B cell (primary cell): ENCODE measurements around the gene PHLDA3. TPM values are rescaled to one million over a fixed set of nuclear protein-coding genes. Genes with fewer than 3 reads are reported as not detected.
"Not testable (repeated sequence)": the region's sequence is repeated elsewhere in the genome, so short reads cannot be mapped to it uniquely, and the experiment has no call there.

ENCODE experiments used
- ATAC-seq: fragments of 200-7000 bp; cut with Tn5 transposase; one replicate; pipeline ENCODE4 v1.10.0; 2021; ENCODE audit warnings: low read depth, mild to moderate bottlenecking, moderate number of reproducible peaks, moderate library complexity
- CTCF ChIA-PET: fragments of 350-600 bp; sonication (Branson Sonifier 250); formaldehyde crosslinking; loops from one replicate; lab custom pipeline; 2021; ENCODE audit warnings: antibody characterized with exemption, inconsistent platforms; lab: Charles Lee
- POLR2A ChIA-PET: fragments of 350-600 bp; sonication (Branson Sonifier 250); formaldehyde crosslinking; loops from one replicate; lab custom pipeline; 2021; ENCODE audit warnings: antibody characterized with exemption; lab: Charles Lee
- DNase-seq: peaks from one replicate; pipeline ENCODE4 v3.0.0; 2013
- H2AFZ ChIP-seq: 2 replicates; pipeline ENCODE4 v1.6.1; 2012; ENCODE audit warnings: mild to moderate bottlenecking, low read depth, low read length; ENCODE audit not compliant: insufficient read depth, poor library complexity, severe bottlenecking
- H3K27ac ChIP-seq, 2 donors: 1 replicate in 1 of 2; 2 replicates in 1 of 2; pipeline ENCODE4 v1.5.1; 2012 to 2013; ENCODE audit warnings: low read length in 2 of 2, mild to moderate bottlenecking in 2 of 2, moderate library complexity in 1 of 2
- H3K27me3 ChIP-seq, 4 experiments: fragments of 200-600 bp in 1 of 4; sonication (generic) in 1 of 4; replicated peaks in 1 of 4; 1 replicate in 2 of 4; 2 replicates in 2 of 4; pipeline versions ENCODE4 v1.6.1 to v1.7.0; 2013 to 2016; ENCODE audit warnings: low read length in 3 of 4, mild to moderate bottlenecking in 2 of 4, mixed read lengths in 1 of 4, moderate library complexity in 1 of 4; ENCODE audit not compliant: insufficient read depth in 4 of 4, control insufficient read depth in 3 of 4; ENCODE audit errors: control extremely low read depth in 1 of 4
- H3K36me3 ChIP-seq, 2 experiments: replicated peaks in 1 of 2; 1 replicate in 1 of 2; 2 replicates in 1 of 2; pipeline versions ENCODE4 v1.6.1 to v1.7.1; 2013; ENCODE audit warnings: low read length in 1 of 2; ENCODE audit not compliant: insufficient read depth in 2 of 2, control insufficient read depth in 1 of 2; ENCODE audit errors: control extremely low read depth in 1 of 2, extremely low read depth in 1 of 2
- H3K4me1 ChIP-seq, 2 donors: fragments of 200-600 bp in 1 of 2; sonication (generic) in 1 of 2; 1 replicate in 1 of 2; 2 replicates in 1 of 2; pipeline versions ENCODE4 v1.5.1 to v1.6.1; 2013 to 2017; ENCODE audit warnings: low read length in 2 of 2; ENCODE audit not compliant: control insufficient read depth in 2 of 2, insufficient read depth in 2 of 2
- H3K4me2 ChIP-seq: replicated peaks from 2 replicates; pipeline ENCODE3; 2012; ENCODE audit warnings: mild to moderate bottlenecking, low read depth, low read length; ENCODE audit not compliant: poor library complexity, severe bottlenecking
- H3K4me3 ChIP-seq, 5 experiments: fragments of 200-600 bp in 1 of 5; sonication (generic) in 1 of 5; 1 replicate in 3 of 5; 2 replicates in 2 of 5; pipeline versions ENCODE4 v1.5.1 to v1.7.0; 2011 to 2016; ENCODE audit warnings: low read length in 4 of 5, mild to moderate bottlenecking in 4 of 5, low read depth in 2 of 5, control low read depth in 1 of 5, moderate library complexity in 1 of 5; ENCODE audit not compliant: insufficient read depth in 1 of 5; ENCODE audit errors: control extremely low read depth in 1 of 5, extremely low read depth in 1 of 5
- H3K79me2 ChIP-seq: fragments of 200-600 bp; sonication (generic); one replicate; pipeline ENCODE4 v1.6.0; 2016; ENCODE audit warnings: low read length; ENCODE audit not compliant: control insufficient read depth, insufficient read depth
- H3K9ac ChIP-seq: fragments of 200-600 bp; sonication (generic); 2 replicates; pipeline ENCODE4 v1.6.1; 2017; ENCODE audit warnings: mild to moderate bottlenecking, low read length, moderate library complexity
- H3K9me3 ChIP-seq, 3 donors: one replicate each; pipeline versions ENCODE4 v1.6.1 to v1.7.1; 2013; ENCODE audit warnings: low read length in 2 of 3; ENCODE audit not compliant: control insufficient read depth in 2 of 3, insufficient read depth in 1 of 3; ENCODE audit errors: control extremely low read depth in 1 of 3
- H4K20me1 ChIP-seq: 2 replicates; pipeline ENCODE4 v1.6.0; 2012; ENCODE audit warnings: mild to moderate bottlenecking, low read length; ENCODE audit not compliant: insufficient read depth, control insufficient read depth, poor library complexity, severe bottlenecking
- H3K27ac Mint-ChIP-seq: one replicate; pipeline ENCODE4 v1.8.0; 2021; ENCODE audit warnings: mixed read lengths
- H3K27me3 Mint-ChIP-seq: one replicate; pipeline ENCODE4 v1.8.0; 2021; ENCODE audit warnings: mixed read lengths
- H3K4me1 Mint-ChIP-seq: one replicate; pipeline ENCODE4 v1.8.0; 2021; ENCODE audit warnings: mixed read lengths
- H3K4me3 Mint-ChIP-seq: one replicate; pipeline ENCODE4 v1.8.0; 2021; ENCODE audit warnings: mixed read lengths
- H3K9me3 Mint-ChIP-seq: one replicate; pipeline ENCODE4 v1.8.0; 2022; ENCODE audit warnings: mixed read lengths; ENCODE audit not compliant: insufficient read depth
- EZH2 ChIP-seq: IDR thresholded peaks from 2 replicates; pipeline ENCODE4 v1.6.1; 2012; ENCODE audit warnings: borderline replicate concordance, low read depth, mild to moderate bottlenecking, moderate library complexity, low read length; ENCODE audit not compliant: insufficient read depth, poor library complexity, severe bottlenecking
- WGBS: methylation state at CpG from one replicate; pipeline ENCODE4 v1.1.5; 2013; ENCODE audit warnings: missing lambda C conversion rate; ENCODE audit not compliant: insufficient coverage; 5-methylcytosine and 5-hydroxymethylcytosine counted together
- intact Hi-C: fragments of 100-400 bp; cut with micrococcal nuclease; formaldehyde crosslinking; loops from one replicate; pipeline ENCODE4 v1.10.0; 2022
- polyA plus RNA-seq: library from polyadenylated mRNA; depleted of rRNA; stranded (reverse); fragments of >200 nt; gene quantifications from 2 replicates; pipeline ENCODE4 v1.2.3, GENCODE V29; 2012
- total RNA-seq, 2 donors: library from RNA; stranded (reverse); fragments of 120-200 nt in 1 of 2; gene quantifications; 1 replicate in 1 of 2; 2 replicates in 1 of 2; pipeline versions ENCODE4 v1.2.3 to v1.2.4, GENCODE V29; 2013 to 2022
- TF ChIP-seq, protein P1 (sequence below): fragments of 200-600 bp; IDR thresholded peaks from one replicate; pipeline ENCODE4 v1.8.0; 2022; ENCODE audit warnings: antibody characterized with exemption, mild to moderate bottlenecking

PHLDA3 gene
- total and polyA plus RNA-seq, 2 donors (not counting 1 experiment from before 2014, with no cell fraction given): 0.20 to 0.30 TPM

DNA sequence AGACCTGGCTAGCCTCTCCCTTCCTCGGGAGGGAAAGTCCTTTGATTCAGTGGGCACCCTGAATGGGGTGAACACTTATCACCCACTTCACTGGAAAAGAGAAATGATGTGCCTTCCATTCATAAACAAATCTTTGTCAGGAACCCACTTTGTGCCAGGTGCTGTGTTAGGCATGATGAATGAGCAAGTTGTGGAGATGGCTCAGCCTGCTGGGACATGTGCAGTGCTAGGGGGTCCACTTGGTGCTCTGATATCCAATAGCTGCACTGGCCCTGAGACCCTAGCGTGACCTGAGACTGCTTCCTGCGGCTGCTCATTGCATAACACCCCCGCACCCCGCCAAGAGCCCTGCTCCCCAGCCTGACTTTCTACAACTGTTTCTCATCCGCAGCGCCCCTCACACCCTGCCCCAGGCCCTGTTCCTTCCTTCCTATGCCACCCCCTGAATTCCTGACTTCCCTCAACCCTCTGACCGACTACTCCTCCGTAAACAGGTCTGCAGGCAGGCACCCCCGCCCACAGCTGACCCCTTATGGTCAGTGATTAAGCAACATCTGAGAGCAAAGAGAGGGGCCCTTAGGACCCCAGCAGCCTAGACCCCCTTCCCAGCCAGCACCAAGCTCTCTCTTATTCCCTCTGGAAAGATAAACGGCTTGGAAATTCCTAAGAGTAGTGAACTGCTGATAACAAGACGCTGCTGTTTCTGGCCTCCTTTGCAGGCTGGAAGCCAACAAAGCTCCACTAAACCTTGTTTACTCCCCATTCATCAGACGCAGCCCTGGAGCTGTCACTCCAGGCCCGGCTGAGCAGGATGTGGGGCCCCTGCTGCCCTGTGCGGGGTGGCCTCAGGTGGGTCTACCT is 25.0 kb upstream of the PHLDA3 start:
- no peak overlapping the region for H3K27ac Mint-ChIP-seq
- H3K4me1 ChIP-seq: no peaks in the 10 kb centered on the region
- H3K4me3 ChIP-seq: no peak overlapping the region
- H3K4me2 ChIP-seq: no peak overlapping the region
- ATAC-seq (no peak), DNase-seq (no peak)
- no peaks in the 10 kb centered on the region for H4K20me1 ChIP-seq
- H3K9me3 ChIP-seq: peaks cover 0 to 17% (median 0%) of the 10 kb centered on the region in 3 donors
- no peak overlapping the region for H3K4me3 Mint-ChIP-seq
- peaks cover 4% of the 10 kb centered on the region for H3K79me2 ChIP-seq
- peaks cover 0 to 21% of the 10 kb centered on the region in 2 experiments for H3K36me3 ChIP-seq
- 76% methylated on average over 12 of the region's 15 CpGs for WGBS
- no peaks in the 10 kb centered on the region for H3K27me3 Mint-ChIP-seq
- H3K27me3 ChIP-seq: no peaks in the 10 kb centered on the region
- peaks cover 8% of the 10 kb centered on the region for H3K4me1 Mint-ChIP-seq
- ChIA-PET POLR2A (no interaction called here), CTCF (interaction anchor here (4.7 to 6.1 kb wide), 2 partner anchors 19 kb away, joined by 28 to 46 read pairs; no protein-coding TSS in a partner anchor)
- no peak overlapping the region for H3K27ac ChIP-seq
- no peaks in the 10 kb centered on the region for H3K9me3 Mint-ChIP-seq
- TF ChIP-seq, protein P1, sequence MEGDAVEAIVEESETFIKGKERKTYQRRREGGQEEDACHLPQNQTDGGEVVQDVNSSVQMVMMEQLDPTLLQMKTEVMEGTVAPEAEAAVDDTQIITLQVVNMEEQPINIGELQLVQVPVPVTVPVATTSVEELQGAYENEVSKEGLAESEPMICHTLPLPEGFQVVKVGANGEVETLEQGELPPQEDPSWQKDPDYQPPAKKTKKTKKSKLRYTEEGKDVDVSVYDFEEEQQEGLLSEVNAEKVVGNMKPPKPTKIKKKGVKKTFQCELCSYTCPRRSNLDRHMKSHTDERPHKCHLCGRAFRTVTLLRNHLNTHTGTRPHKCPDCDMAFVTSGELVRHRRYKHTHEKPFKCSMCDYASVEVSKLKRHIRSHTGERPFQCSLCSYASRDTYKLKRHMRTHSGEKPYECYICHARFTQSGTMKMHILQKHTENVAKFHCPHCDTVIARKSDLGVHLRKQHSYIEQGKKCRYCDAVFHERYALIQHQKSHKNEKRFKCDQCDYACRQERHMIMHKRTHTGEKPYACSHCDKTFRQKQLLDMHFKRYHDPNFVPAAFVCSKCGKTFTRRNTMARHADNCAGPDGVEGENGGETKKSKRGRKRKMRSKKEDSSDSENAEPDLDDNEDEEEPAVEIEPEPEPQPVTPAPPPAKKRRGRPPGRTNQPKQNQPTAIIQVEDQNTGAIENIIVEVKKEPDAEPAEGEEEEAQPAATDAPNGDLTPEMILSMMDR: no peak
- no peak for TF ChIP-seq EZH2
- no peak overlapping the region for H2AFZ ChIP-seq
- intact Hi-C loops: no loop called here
- H3K9ac ChIP-seq: no peak overlapping the region

GRCh38 chr1:201493026-201493656 is 24.2 kb upstream of the PHLDA3 start:
- H3K27me3 Mint-ChIP-seq, H3K4me1 Mint-ChIP-seq, ATAC-seq, DNase-seq, H3K27me3 ChIP-seq, H3K4me1 ChIP-seq, H3K27ac ChIP-seq, H4K20me1 ChIP-seq, H2AFZ ChIP-seq, H3K9ac ChIP-seq, H3K4me2 ChIP-seq, H3K9me3 Mint-ChIP-seq, H3K27ac Mint-ChIP-seq, H3K79me2 ChIP-seq, POLR2A ChIA-PET, intact Hi-C loops, H3K4me3 Mint-ChIP-seq, H3K4me3 ChIP-seq: not testable (repeated sequence)
- Histone ChIP-seq H3K36me3 (peaks cover 0 to 26% of the 10 kb centered on the region in 2 experiments), H3K9me3 (peaks cover 0 to 17% (median 0%) of the 10 kb centered on the region in 3 donors)
- CTCF ChIA-PET: interaction anchor here (0.7 to 4.7 kb wide), 2 partner anchors 11 to 20 kb away, joined by 4 to 28 read pairs; no protein-coding TSS in a partner anchor
- 100% methylated on average over 2 of the region's 3 CpGs for WGBS
